Endothelial cell of umbilical vein (primary cell): ENCODE data around the gene SAMD7. TPM values are rescaled to one million over a fixed set of nuclear protein-coding genes. Genes with fewer than 3 reads are reported as not detected.

ENCODE experiments used
- BruUV-seq: library from RNA; stranded (reverse); fragments of 400-500 nt; replicated peaks from 2 replicates; lab custom pipeline; 2021; lab: Mats Ljungman, UMichigan
- CTCF ChIA-PET: fragments of 300-600, 350-600 bp; sonication (Branson Sonifier 250); formaldehyde crosslinking; loops from one replicate; lab custom pipeline; 2021; ENCODE audit warnings: antibody characterized with exemption, inconsistent platforms; lab: Charles Lee
- POLR2A ChIA-PET: fragments of 300-600, 350-600 bp; sonication (Branson Sonifier 250); formaldehyde crosslinking; loops from one replicate; lab custom pipeline; 2021; ENCODE audit warnings: antibody characterized with exemption, inconsistent platforms; lab: Charles Lee
- DNase-seq: peaks from one replicate; pipeline ENCODE4 v3.0.0-alpha.2; 2011; ENCODE audit warnings: low read depth, low spot score
- FAIRE-seq: peaks from 2 replicates; lab custom pipeline; 2011; peaks lifted over from hg19 to GRCh38; lab: Jason Lieb, UNC
- H2AFZ ChIP-seq: 2 replicates; pipeline ENCODE4 v1.6.0; 2012; ENCODE audit warnings: low read depth, low read length, control low read depth, inconsistent platforms
- H3K27ac ChIP-seq: 2 replicates; pipeline ENCODE4 v1.5.1; 2011; ENCODE audit warnings: low read depth, mild to moderate bottlenecking, control low read depth, low read length, moderate library complexity; ENCODE audit not compliant: insufficient read depth
- H3K27me3 ChIP-seq, 2 experiments: 2 replicates each; pipeline versions ENCODE4 v1.6.0 to v1.6.1; 2011; ENCODE audit warnings: low read length in 2 of 2, mixed read lengths in 1 of 2; ENCODE audit not compliant: control insufficient read depth in 2 of 2, insufficient read depth in 2 of 2
- H3K36me3 ChIP-seq, 2 experiments: 2 replicates in 1 of 2; 3 replicates in 1 of 2; pipeline ENCODE4 v1.5.1; 2011; ENCODE audit warnings: low read length in 2 of 2, mild to moderate bottlenecking in 1 of 2, moderate library complexity in 1 of 2; ENCODE audit not compliant: control insufficient read depth in 2 of 2, insufficient read depth in 2 of 2; ENCODE audit errors: extremely low read depth in 1 of 2
- H3K4me1 ChIP-seq: 3 replicates; pipeline ENCODE4 v1.5.1; 2011; ENCODE audit warnings: mild to moderate bottlenecking, low read length; ENCODE audit not compliant: control insufficient read depth, insufficient read depth; ENCODE audit errors: extremely low read depth
- H3K4me2 ChIP-seq: 2 replicates; pipeline ENCODE4 v1.6.1; 2011; ENCODE audit warnings: low read length, control low read depth, mixed read lengths; ENCODE audit not compliant: insufficient read depth
- H3K4me3 ChIP-seq, 3 experiments: fragments of 200-600 bp in 1 of 3; sonication (generic), shearing (Covaris generic) in 1 of 3; replicated peaks in 1 of 3; 2 replicates each; pipeline ENCODE4 v1.5.1; 2011 to 2016; ENCODE audit warnings: control low read depth in 3 of 3, low read length in 3 of 3, mild to moderate bottlenecking in 2 of 3, inconsistent platforms in 1 of 3, low read depth in 1 of 3, moderate library complexity in 1 of 3; ENCODE audit not compliant: insufficient read depth in 1 of 3
- H3K79me2 ChIP-seq: 2 replicates; pipeline ENCODE4 v1.6.0; 2012; ENCODE audit warnings: low read length, inconsistent platforms; ENCODE audit not compliant: control insufficient read depth, insufficient read depth
- H3K9ac ChIP-seq: replicated peaks from 2 replicates; pipeline ENCODE3; 2011; ENCODE audit warnings: low read length, control low read depth; ENCODE audit not compliant: insufficient read depth; ENCODE audit errors: extremely low read depth
- H3K9me1 ChIP-seq: replicated peaks from 3 replicates; pipeline ENCODE4 v1.6.0; 2011; ENCODE audit warnings: mild to moderate bottlenecking, low read length; ENCODE audit not compliant: control insufficient read depth, insufficient read depth; ENCODE audit errors: extremely low read depth
- H3K9me3 ChIP-seq: replicated peaks from 2 replicates; pipeline ENCODE4 v1.5.1; 2012; ENCODE audit warnings: low read length, inconsistent platforms; ENCODE audit not compliant: control insufficient read depth, insufficient read depth
- H4K20me1 ChIP-seq: replicated peaks from 2 replicates; pipeline ENCODE3; 2011; ENCODE audit warnings: mild to moderate bottlenecking, low read length; ENCODE audit not compliant: control insufficient read depth, insufficient read depth; ENCODE audit errors: extremely low read depth
- EZH2 ChIP-seq: IDR thresholded peaks from 2 replicates; pipeline ENCODE4 v1.6.1; 2012; ENCODE audit warnings: borderline replicate concordance, low read depth, mild to moderate bottlenecking, moderate library complexity, low read length, inconsistent platforms; ENCODE audit not compliant: severe bottlenecking
- FOS ChIP-seq: IDR thresholded peaks from 2 replicates; pipeline ENCODE4 v1.6.1; 2011; ENCODE audit warnings: mild to moderate bottlenecking, low read length, moderate library complexity, borderline replicate concordance; ENCODE audit not compliant: insufficient read depth
- JUN ChIP-seq: IDR thresholded peaks from 2 replicates; pipeline ENCODE4 v1.6.1; 2011; ENCODE audit warnings: borderline replicate concordance, low read depth; ENCODE audit not compliant: insufficient read length, insufficient read depth
- MYC ChIP-seq: IDR thresholded peaks from one replicate; pipeline ENCODE4 v1.6.1; 2011; ENCODE audit warnings: mild to moderate bottlenecking, low read depth, low read length
- POLR2A ChIP-seq: IDR thresholded peaks from 2 replicates; pipeline ENCODE4 v1.6.1; 2012; ENCODE audit warnings: low read depth, mild to moderate bottlenecking, control low read depth, low read length
- POLR2AphosphoS5 ChIP-seq: IDR thresholded peaks from 2 replicates; pipeline ENCODE4 v1.6.1; 2012; ENCODE audit warnings: low read depth, mild to moderate bottlenecking, control low read depth, low read length, moderate library complexity; ENCODE audit not compliant: insufficient read depth
- dilution Hi-C: fragments of 300-500 bp; cut with MboI; formaldehyde crosslinking; loops from one replicate; pipeline ENCODE4 v1.15.0; 2019; ENCODE audit warnings: low sequenced_read_pairs; ENCODE audit not compliant: extremely low pct_ligation_motif_present
- intact Hi-C: fragments of 100-400 bp; cut with micrococcal nuclease; formaldehyde crosslinking; loops from one replicate; pipeline ENCODE4 v1.10.0; 2022
- polyA plus RNA-seq, 4 experiments: library from polyadenylated mRNA; depleted of rRNA in 3 of 4; stranded (reverse) in 3 of 4; unstranded in 1 of 4; fragments of >200 nt; gene quantifications; 2 replicates each; pipeline versions ENCODE4 v1.2.1 to v1.2.3, GENCODE V29; 2011 to 2012; ENCODE audit warnings: missing spikeins in 1 of 4
- total RNA-seq: library from RNA; stranded (reverse); gene quantifications from 2 replicates; pipeline ENCODE4 v1.2.3, GENCODE V29; 2021
- TF ChIP-seq, protein P1 (sequence below), 2 donors: IDR thresholded peaks; 1 replicate in 1 of 2; 2 replicates in 1 of 2; pipeline ENCODE4 v1.5.1; 2011; ENCODE audit warnings: low read length in 2 of 2, mild to moderate bottlenecking in 2 of 2, moderate library complexity in 2 of 2, control low read depth in 1 of 2, inconsistent platforms in 1 of 2, low read depth in 1 of 2; ENCODE audit not compliant: insufficient read depth in 1 of 2; ENCODE audit errors: extremely low read depth in 1 of 2

SAMD7 gene
- total and polyA plus RNA-seq, 2 donors (not counting 3 experiments of a cell fraction or from before 2014, with no cell fraction given) = not detected

DNA sequence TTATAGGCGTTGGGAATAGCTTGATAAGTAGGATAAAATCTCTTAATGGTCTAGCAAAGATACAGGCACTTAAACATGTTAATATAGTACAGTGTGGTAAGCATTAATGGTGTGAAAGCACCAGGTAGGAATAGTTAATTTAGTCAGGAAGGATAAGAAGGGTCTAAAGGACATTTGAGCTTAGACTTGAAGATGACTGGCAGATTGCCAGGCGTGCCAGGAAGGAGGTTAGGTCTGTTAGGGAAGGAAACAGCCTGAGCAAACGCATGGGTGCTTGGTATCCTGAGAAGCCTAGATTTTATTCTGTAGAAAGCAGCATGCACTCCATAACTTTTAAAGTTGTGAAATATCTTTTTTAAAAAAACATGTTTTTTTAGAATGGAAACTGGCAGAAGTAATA, 72.9 kb downstream of the SAMD7 start:
- no peak overlapping the region for H3K27ac ChIP-seq
- H3K4me3 ChIP-seq = no peak overlapping the region
- no peak overlapping the region for H3K9ac ChIP-seq
- TF ChIP-seq EZH2 (no peak), MYC (no peak), POLR2A (no peak), POLR2AphosphoS5 (no peak), FOS (no peak), JUN (no peak)
- TF ChIP-seq, protein P1, sequence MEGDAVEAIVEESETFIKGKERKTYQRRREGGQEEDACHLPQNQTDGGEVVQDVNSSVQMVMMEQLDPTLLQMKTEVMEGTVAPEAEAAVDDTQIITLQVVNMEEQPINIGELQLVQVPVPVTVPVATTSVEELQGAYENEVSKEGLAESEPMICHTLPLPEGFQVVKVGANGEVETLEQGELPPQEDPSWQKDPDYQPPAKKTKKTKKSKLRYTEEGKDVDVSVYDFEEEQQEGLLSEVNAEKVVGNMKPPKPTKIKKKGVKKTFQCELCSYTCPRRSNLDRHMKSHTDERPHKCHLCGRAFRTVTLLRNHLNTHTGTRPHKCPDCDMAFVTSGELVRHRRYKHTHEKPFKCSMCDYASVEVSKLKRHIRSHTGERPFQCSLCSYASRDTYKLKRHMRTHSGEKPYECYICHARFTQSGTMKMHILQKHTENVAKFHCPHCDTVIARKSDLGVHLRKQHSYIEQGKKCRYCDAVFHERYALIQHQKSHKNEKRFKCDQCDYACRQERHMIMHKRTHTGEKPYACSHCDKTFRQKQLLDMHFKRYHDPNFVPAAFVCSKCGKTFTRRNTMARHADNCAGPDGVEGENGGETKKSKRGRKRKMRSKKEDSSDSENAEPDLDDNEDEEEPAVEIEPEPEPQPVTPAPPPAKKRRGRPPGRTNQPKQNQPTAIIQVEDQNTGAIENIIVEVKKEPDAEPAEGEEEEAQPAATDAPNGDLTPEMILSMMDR (IDR thresholded peaks at IDR 0.05; ENCODE audit: extremely low read depth in 1 of 2, insufficient read depth in 1 of 2, low read depth in 1 of 2, low read length in 2 of 2) = no peak
- H3K36me3 ChIP-seq = peaks cover 8 to 27% of the 10 kb centered on the region in 2 experiments
- H4K20me1 ChIP-seq = no peaks in the 10 kb centered on the region
- no peak overlapping the region for H3K4me2 ChIP-seq
- H3K9me1 ChIP-seq = no peaks in the 10 kb centered on the region
- intact Hi-C loops = no loop called here
- dilution Hi-C loops = no loop called here
- H2AFZ ChIP-seq = no peak overlapping the region
- H3K4me1 ChIP-seq = no peaks in the 10 kb centered on the region
- POLR2A ChIA-PET = no interaction called here
- CTCF ChIA-PET = interaction anchor here (0.7 to 2.1 kb wide), 6 partner anchors 10 to 70 kb away, joined by 3 to 6 read pairs (median 3); partner anchors contain the start of gene SEC62
- no peaks in the 10 kb centered on the region for H3K27me3 ChIP-seq
- DNase-seq (peak; percentile 43), FAIRE-seq (no peak)
- H3K9me3 ChIP-seq = no peaks in the 10 kb centered on the region
- BruUV-seq = no TSS peak
- H3K79me2 ChIP-seq = no peaks in the 10 kb centered on the region

Other genes starting within 250 kb of the SAMD7 start
- gene MECOM, start 247.9 kb upstream of the SAMD7 start, total RNA-seq = 117 and 123 TPM in 2 replicates
- gene MECOM, start 247.9 kb upstream of the SAMD7 start, polyA plus RNA-seq = 24.0 and 29.0 TPM in 2 replicates
- 6.1 and 10.0 TPM in 2 replicates for gene TERC, start 146.5 kb upstream of the SAMD7 start, total RNA-seq
- gene TERC, start 146.5 kb upstream of the SAMD7 start, polyA plus RNA-seq = 2.6 TPM in 2 replicates
- 3.3 and 5.1 TPM in 2 replicates for gene ACTRT3, start 142.0 kb upstream of the SAMD7 start, total RNA-seq
- 2.1 and 2.6 TPM in 2 replicates for gene ACTRT3, start 142.0 kb upstream of the SAMD7 start, polyA plus RNA-seq
- gene MYNN, start 138.2 kb upstream of the SAMD7 start, total RNA-seq = 11.7 and 12.7 TPM in 2 replicates
- gene MYNN, start 138.2 kb upstream of the SAMD7 start, polyA plus RNA-seq = 5.5 and 7.1 TPM in 2 replicates
- not detected in 2 replicates for gene LRRIQ4, start 98.7 kb upstream of the SAMD7 start, total RNA-seq
- 0.04 TPM in 1 of 2 replicates, not detected in the other for gene LRRIQ4, start 98.7 kb upstream of the SAMD7 start, polyA plus RNA-seq
- gene LRRC34, start 98.7 kb upstream of the SAMD7 start, total RNA-seq = 2.4 and 2.5 TPM in 2 replicates
- gene LRRC34, start 98.7 kb upstream of the SAMD7 start, polyA plus RNA-seq = 0.59 and 0.72 TPM in 2 replicates
- not detected in 2 replicates for gene LRRC31, start 41.6 kb upstream of the SAMD7 start, total RNA-seq
- not detected in 2 replicates for gene LRRC31, start 41.6 kb upstream of the SAMD7 start, polyA plus RNA-seq
- 77.8 and 90.8 TPM in 2 replicates for gene SEC62, start 55.2 kb downstream of the SAMD7 start, total RNA-seq
- 90.7 and 101 TPM in 2 replicates for gene SEC62, start 55.2 kb downstream of the SAMD7 start, polyA plus RNA-seq
- gene GPR160, start 126.4 kb downstream of the SAMD7 start, total RNA-seq = 1.1 and 1.3 TPM in 2 replicates
- gene GPR160, start 126.4 kb downstream of the SAMD7 start, polyA plus RNA-seq = 0.35 and 0.39 TPM in 2 replicates